Endometrial microvascular endothelial cells (primary cell): ENCODE data around the gene VGLL4. TPM values are rescaled to one million over a fixed set of nuclear protein-coding genes. Genes with fewer than 3 reads are reported as not detected.

Experiments used
- total RNA-seq: library from RNA; depleted of rRNA; stranded (reverse); fragments of >200 nt; gene quantifications from one replicate; pipeline ENCODE4 v1.2.3, GENCODE V29; 2015; ENCODE audit errors: inconsistent ontology term

Gene VGLL4
- total RNA-seq, 1 donor from 2014 or later: 14.4 TPM

Other genes with a start within 250 kb of the VGLL4 start
- 14.0 TPM for gene TAMM41, start 203.0 kb upstream of the VGLL4 start, total RNA-seq